ENCODE measurements around the gene PCOLCE2. TPM values are rescaled to one million over a fixed set of nuclear protein-coding genes. Genes with fewer than 3 reads are reported as not detected.

PCOLCE2 gene
- total and polyA plus RNA-seq, 7 experiments from 2014 or later: not detected

- Mint-ChIP-seq H3K27me3 (peaks cover 23 to 39% (median 31%) of the 10 kb centered on the region in 5 donors), H3K4me3 (no peak overlapping the region), H3K9me3 (peaks cover 0 to 2% (median 0%) of the 10 kb centered on the region in 11 donors), H3K36me3 (no peaks in the 10 kb centered on the region), H3K27ac (no peak overlapping the region), H3K4me1 (peaks cover 0 to 7% (median 2%) of the 10 kb centered on the region in 7 donors)
- DNase-seq (peak in 1 of 9 donors; percentile 7), ATAC-seq (peak; percentile 60)
- ChIA-PET POLR2A (no interaction called here), CTCF (no interaction called here)
- Histone ChIP-seq H3K27ac (ENCODE audit: low read depth, low read length) (no peak overlapping the region), H3K4me3 (ENCODE audit: low read length) (no peak overlapping the region), H3K36me3 (ENCODE audit: control insufficient read depth in 2 of 3, insufficient read depth in 3 of 3, low read length in 3 of 3) (no peaks in the 10 kb centered on the region), H3K27me3 (ENCODE audit: control insufficient read depth in 2 of 2, insufficient read depth in 2 of 2, low read length in 2 of 2) (no peaks in the 10 kb centered on the region), H3K4me1 (ENCODE audit: control insufficient read depth in 2 of 2, insufficient read depth in 2 of 2, low read length in 2 of 2) (no peaks in the 10 kb centered on the region), H3K9me3 (ENCODE audit: control insufficient read depth in 2 of 3, low read length in 3 of 3) (no peaks in the 10 kb centered on the region)
- intact Hi-C loops (cut with micrococcal nuclease): no loop called here
Observed at GRCh38 chr3:142904639-142905436, 16.0 kb upstream of the PCOLCE2 start.

DNA sequence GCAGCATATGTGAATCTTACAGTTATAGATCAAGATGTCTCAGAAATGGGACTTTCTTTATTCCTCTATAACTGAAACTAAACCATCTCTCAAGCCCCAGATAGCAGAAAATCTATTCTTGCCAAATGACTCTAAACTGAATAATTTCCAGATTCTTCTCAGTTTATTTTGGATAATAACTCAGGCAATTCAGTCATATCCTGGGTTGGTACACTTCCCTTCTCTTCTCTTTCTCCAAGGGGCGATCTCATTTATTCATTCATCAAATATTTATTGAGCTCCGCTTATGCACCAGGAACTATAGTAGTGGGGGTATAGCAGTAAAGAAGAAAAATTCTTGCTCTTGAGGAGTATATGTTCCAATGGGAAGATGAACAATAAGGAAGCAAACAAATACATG is 13.5 kb upstream of the PCOLCE2 start:
- H3K27me3 Mint-ChIP-seq: peaks cover 26 to 43% (median 28%) of the 10 kb centered on the region in 5 donors

GRCh38 chr3:142898346-142899213 is 9.7 kb upstream of the PCOLCE2 start:
- H3K9me3 Mint-ChIP-seq: peaks cover 0 to 6% (median 0%) of the 10 kb centered on the region in 11 donors
- intact Hi-C loops (cut with micrococcal nuclease): no loop called here
- CTCF ChIA-PET: interaction anchor here (0.6 kb wide), 1 partner anchor 8 kb away, joined by 3 read pairs; no protein-coding TSS in a partner anchor
- H3K36me3 ChIP-seq (ENCODE audit: control insufficient read depth in 2 of 3, insufficient read depth in 3 of 3, low read length in 3 of 3): no peaks in the 10 kb centered on the region
- H3K4me3 Mint-ChIP-seq: no peak overlapping the region
- H3K4me1 ChIP-seq (ENCODE audit: control insufficient read depth in 2 of 2, insufficient read depth in 2 of 2, low read length in 2 of 2): no peaks in the 10 kb centered on the region
- no peak for ATAC-seq
- H3K36me3 Mint-ChIP-seq: no peaks in the 10 kb centered on the region
- H3K4me1 Mint-ChIP-seq: no peaks in the 10 kb centered on the region
- no peak overlapping the region for H3K4me3 ChIP-seq (ENCODE audit: low read length)
- H3K27ac Mint-ChIP-seq: no peak overlapping the region
- no peaks in the 10 kb centered on the region for H3K27me3 ChIP-seq (ENCODE audit: control insufficient read depth in 2 of 2, insufficient read depth in 2 of 2, low read length in 2 of 2)
- no peak overlapping the region for H3K27ac ChIP-seq (ENCODE audit: low read depth, low read length)
- H3K9me3 ChIP-seq (ENCODE audit: control insufficient read depth in 2 of 3, low read length in 3 of 3): no peaks in the 10 kb centered on the region
- POLR2A ChIA-PET: no interaction called here
- H3K27me3 Mint-ChIP-seq: peaks cover 13 to 35% (median 20%) of the 10 kb centered on the region in 5 donors
- no peak for DNase-seq

More for the DNA sequence above, 13.5 kb upstream of the PCOLCE2 start:
- Mint-ChIP-seq H3K4me3 (no peak overlapping the region), H3K9me3 (peaks cover 0 to 6% (median 0%) of the 10 kb centered on the region in 11 donors), H3K27ac (no peak overlapping the region), H3K4me1 (peaks cover 0 to 7% (median 2%) of the 10 kb centered on the region in 7 donors), H3K36me3 (no peaks in the 10 kb centered on the region)
- Histone ChIP-seq H3K4me1 (ENCODE audit: control insufficient read depth in 2 of 2, insufficient read depth in 2 of 2, low read length in 2 of 2) (no peaks in the 10 kb centered on the region), H3K27ac (ENCODE audit: low read depth, low read length) (no peak overlapping the region), H3K36me3 (ENCODE audit: control insufficient read depth in 2 of 3, insufficient read depth in 3 of 3, low read length in 3 of 3) (no peaks in the 10 kb centered on the region), H3K27me3 (ENCODE audit: control insufficient read depth in 2 of 2, insufficient read depth in 2 of 2, low read length in 2 of 2) (no peaks in the 10 kb centered on the region), H3K4me3 (ENCODE audit: low read length) (no peak overlapping the region), H3K9me3 (ENCODE audit: control insufficient read depth in 2 of 3, low read length in 3 of 3) (no peaks in the 10 kb centered on the region)
- intact Hi-C loops (cut with micrococcal nuclease): no loop called here
- DNase-seq: no peak
- ChIA-PET POLR2A (no interaction called here), CTCF (no interaction called here)
- no peak for ATAC-seq

DNA sequence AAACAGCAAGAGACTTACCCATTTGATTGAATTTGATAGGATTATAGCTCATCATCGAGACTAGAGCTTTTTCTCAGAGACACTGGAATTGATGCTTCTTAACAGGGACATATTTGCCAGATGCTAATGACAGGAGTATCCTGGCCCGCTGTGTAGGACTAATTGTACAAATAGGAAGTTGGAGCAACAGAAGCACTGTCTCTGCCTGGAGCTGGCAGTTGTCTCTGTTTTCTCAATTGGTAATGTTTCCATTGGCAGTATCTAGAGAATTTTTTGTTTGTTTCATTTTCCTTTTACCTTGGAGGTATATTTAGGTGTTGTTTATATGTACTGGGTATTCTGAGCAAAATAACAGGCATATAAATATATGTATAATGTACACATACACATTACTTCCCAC is 8.9 kb upstream of the PCOLCE2 start:
- Mint-ChIP-seq H3K4me1 (no peaks in the 10 kb centered on the region), H3K4me3 (no peak overlapping the region), H3K27me3 (peaks cover 13 to 32% (median 16%) of the 10 kb centered on the region in 5 donors), H3K27ac (no peak overlapping the region), H3K36me3 (no peaks in the 10 kb centered on the region), H3K9me3 (peaks cover 0 to 6% (median 0%) of the 10 kb centered on the region in 11 donors)
- ATAC-seq: no peak
- Histone ChIP-seq H3K27me3 (ENCODE audit: control insufficient read depth in 2 of 2, insufficient read depth in 2 of 2, low read length in 2 of 2) (no peaks in the 10 kb centered on the region), H3K9me3 (ENCODE audit: control insufficient read depth in 2 of 3, low read length in 3 of 3) (no peaks in the 10 kb centered on the region), H3K36me3 (ENCODE audit: control insufficient read depth in 2 of 3, insufficient read depth in 3 of 3, low read length in 3 of 3) (no peaks in the 10 kb centered on the region), H3K4me1 (ENCODE audit: control insufficient read depth in 2 of 2, insufficient read depth in 2 of 2, low read length in 2 of 2) (no peaks in the 10 kb centered on the region), H3K4me3 (ENCODE audit: low read length) (no peak overlapping the region), H3K27ac (ENCODE audit: low read depth, low read length) (no peak overlapping the region)
- CTCF ChIA-PET: no interaction called here
- intact Hi-C loops (cut with micrococcal nuclease): no loop called here
- DNase-seq: no peak
- POLR2A ChIA-PET: no interaction called here

- H3K4me3 ChIP-seq (ENCODE audit: low read length): no peak overlapping the region
- Mint-ChIP-seq H3K27ac (no peak overlapping the region), H3K36me3 (no peaks in the 10 kb centered on the region), H3K27me3 (peaks cover 8 to 34% (median 17%) of the 10 kb centered on the region in 5 donors), H3K4me1 (no peaks in the 10 kb centered on the region), H3K4me3 (no peak overlapping the region), H3K9me3 (peaks cover 0 to 6% (median 0%) of the 10 kb centered on the region in 11 donors)
- H3K4me1 ChIP-seq (ENCODE audit: control insufficient read depth in 2 of 2, insufficient read depth in 2 of 2, low read length in 2 of 2): no peaks in the 10 kb centered on the region
- DNase-seq (no peak), ATAC-seq (no peak)
- no peak overlapping the region for H3K27ac ChIP-seq (ENCODE audit: low read depth, low read length)
- ChIA-PET POLR2A (no interaction called here), CTCF (no interaction called here)
- no peaks in the 10 kb centered on the region for H3K36me3 ChIP-seq (ENCODE audit: control insufficient read depth in 2 of 3, insufficient read depth in 3 of 3, low read length in 3 of 3)
- no peaks in the 10 kb centered on the region for H3K27me3 ChIP-seq (ENCODE audit: control insufficient read depth in 2 of 2, insufficient read depth in 2 of 2, low read length in 2 of 2)
- intact Hi-C loops (cut with micrococcal nuclease): no loop called here
- no peaks in the 10 kb centered on the region for H3K9me3 ChIP-seq (ENCODE audit: control insufficient read depth in 2 of 3, low read length in 3 of 3)
Observed at GRCh38 chr3:142896996-142897395, 8.1 kb upstream of the PCOLCE2 start.

GRCh38 chr3:142896201-142896755 is 7.4 kb upstream of the PCOLCE2 start:
- Histone ChIP-seq H3K27me3 (ENCODE audit: control insufficient read depth in 2 of 2, insufficient read depth in 2 of 2, low read length in 2 of 2) (no peaks in the 10 kb centered on the region), H3K4me3 (ENCODE audit: low read length) (no peak overlapping the region), H3K9me3 (ENCODE audit: control insufficient read depth in 2 of 3, low read length in 3 of 3) (no peaks in the 10 kb centered on the region), H3K27ac (ENCODE audit: low read depth, low read length) (no peak overlapping the region), H3K4me1 (ENCODE audit: control insufficient read depth in 2 of 2, insufficient read depth in 2 of 2, low read length in 2 of 2) (no peaks in the 10 kb centered on the region), H3K36me3 (ENCODE audit: control insufficient read depth in 2 of 3, insufficient read depth in 3 of 3, low read length in 3 of 3) (no peaks in the 10 kb centered on the region)
- peaks cover 0 to 6% (median 0%) of the 10 kb centered on the region in 11 donors for H3K9me3 Mint-ChIP-seq
- no peak for DNase-seq
- peaks cover 11 to 41% (median 23%) of the 10 kb centered on the region in 5 donors for H3K27me3 Mint-ChIP-seq
- H3K36me3 Mint-ChIP-seq: no peaks in the 10 kb centered on the region
- no peak overlapping the region for H3K4me3 Mint-ChIP-seq
- POLR2A ChIA-PET: no interaction called here
- no peaks in the 10 kb centered on the region for H3K4me1 Mint-ChIP-seq
- no peak for ATAC-seq
- H3K27ac Mint-ChIP-seq: no peak overlapping the region
- CTCF ChIA-PET: no interaction called here
- intact Hi-C loops (cut with micrococcal nuclease): no loop called here

All from naive thymus-derived CD4-positive, alpha-beta T cell (primary cell).